Gastrocnemius medialis (tissue), 4 donors: ENCODE data around the gene PKP1.

ENCODE experiments used
- CTCF ChIP-seq, 5 experiments: fragments of 450-650 bp in 3 of 5; fragments of 200-600 bp in 2 of 5; sonication (generic) in 2 of 5; IDR thresholded peaks in 4 of 5; conservative IDR thresholded peaks in 1 of 5; 1 replicate in 4 of 5; 2 replicates in 1 of 5; pipeline ENCODE4 v1.5.1; 2016 to 2019; ENCODE audit warnings: antibody characterized with exemption in 5 of 5, mild to moderate bottlenecking in 3 of 5, moderate library complexity in 3 of 5
- POLR2A ChIP-seq, 2 donors: fragments of 450-650 bp; IDR thresholded peaks; one replicate each; pipeline ENCODE4 v1.6.1; 2017; ENCODE audit warnings: antibody characterized with exemption in 2 of 2, mild to moderate bottlenecking in 2 of 2, moderate library complexity in 2 of 2

GRCh38 chr1:201350361-201350725 is 67.0 kb downstream of the PKP1 start:
- TF ChIP-seq POLR2A (IDR thresholded peaks at IDR 0.05) (no peak), CTCF (IDR thresholded peaks at IDR 0.05 in 4 of 5, conservative IDR thresholded peaks at IDR 0.05 in 1 of 5) (no peak)
